Measurements from ENCODE around the gene NPAS2.

The NPAS2 gene

GRCh38 chr2:100808582-100808981 is 11.4 kb upstream of the NPAS2 start:
- H3K36me3 ChIP-seq (ENCODE audit: insufficient read depth, low read length) = no peaks in the 10 kb centered on the region
- no peaks in the 10 kb centered on the region for H3K4me1 ChIP-seq (ENCODE audit: insufficient read depth, low read length)
- no peaks in the 10 kb centered on the region for H3K9me3 ChIP-seq (ENCODE audit: control insufficient read depth, insufficient read depth, low read length)
- no peak overlapping the region for H3K9ac ChIP-seq (ENCODE audit: low read depth, low read length)

GRCh38 chr2:100809506-100809905 is 10.4 kb upstream of the NPAS2 start:
- Histone ChIP-seq H3K9me3 (ENCODE audit: control insufficient read depth, insufficient read depth, low read length) (no peaks in the 10 kb centered on the region), H3K4me1 (ENCODE audit: insufficient read depth, low read length) (no peaks in the 10 kb centered on the region), H3K36me3 (ENCODE audit: insufficient read depth, low read length) (no peaks in the 10 kb centered on the region), H3K9ac (ENCODE audit: low read depth, low read length) (no peak overlapping the region)

GRCh38 chr2:100810603-100811145 is 9.3 kb upstream of the NPAS2 start:
- no peaks in the 10 kb centered on the region for H3K36me3 ChIP-seq (ENCODE audit: insufficient read depth, low read length)
- H3K9me3 ChIP-seq (ENCODE audit: control insufficient read depth, insufficient read depth, low read length) = no peaks in the 10 kb centered on the region
- H3K4me1 ChIP-seq (ENCODE audit: insufficient read depth, low read length) = no peaks in the 10 kb centered on the region
- no peak overlapping the region for H3K9ac ChIP-seq (ENCODE audit: low read depth, low read length)

- Histone ChIP-seq H3K36me3 (ENCODE audit: insufficient read depth, low read length) (no peaks in the 10 kb centered on the region), H3K9me3 (ENCODE audit: control insufficient read depth, insufficient read depth, low read length) (no peaks in the 10 kb centered on the region), H3K9ac (ENCODE audit: low read depth, low read length) (no peak overlapping the region), H3K4me1 (ENCODE audit: insufficient read depth, low read length) (no peaks in the 10 kb centered on the region)
These were observed 7.8 kb upstream of the NPAS2 start for GRCh38 chr2:100812116-100812515.

- Histone ChIP-seq H3K9ac (ENCODE audit: low read depth, low read length) (no peak overlapping the region), H3K9me3 (ENCODE audit: control insufficient read depth, insufficient read depth, low read length) (no peaks in the 10 kb centered on the region), H3K36me3 (ENCODE audit: insufficient read depth, low read length) (no peaks in the 10 kb centered on the region), H3K4me1 (ENCODE audit: insufficient read depth, low read length) (no peaks in the 10 kb centered on the region)
These were observed 7.4 kb upstream of the NPAS2 start for GRCh38 chr2:100812573-100812972.

- Histone ChIP-seq H3K36me3 (ENCODE audit: insufficient read depth, low read length) (no peaks in the 10 kb centered on the region), H3K9me3 (ENCODE audit: control insufficient read depth, insufficient read depth, low read length) (no peaks in the 10 kb centered on the region), H3K9ac (ENCODE audit: low read depth, low read length) (no peak overlapping the region), H3K4me1 (ENCODE audit: insufficient read depth, low read length) (no peaks in the 10 kb centered on the region)
These were observed 6.4 kb upstream of the NPAS2 start for GRCh38 chr2:100813527-100813926.

GRCh38 chr2:100814043-100814442 is 5.9 kb upstream of the NPAS2 start:
- Histone ChIP-seq H3K36me3 (ENCODE audit: insufficient read depth, low read length) (no peaks in the 10 kb centered on the region), H3K9me3 (ENCODE audit: control insufficient read depth, insufficient read depth, low read length) (no peaks in the 10 kb centered on the region), H3K9ac (ENCODE audit: low read depth, low read length) (no peak overlapping the region), H3K4me1 (ENCODE audit: insufficient read depth, low read length) (no peaks in the 10 kb centered on the region)

GRCh38 chr2:100814453-100814852 is 5.5 kb upstream of the NPAS2 start:
- Histone ChIP-seq H3K9me3 (ENCODE audit: control insufficient read depth, insufficient read depth, low read length) (no peaks in the 10 kb centered on the region), H3K36me3 (ENCODE audit: insufficient read depth, low read length) (no peaks in the 10 kb centered on the region), H3K9ac (ENCODE audit: low read depth, low read length) (no peak overlapping the region), H3K4me1 (ENCODE audit: insufficient read depth, low read length) (no peaks in the 10 kb centered on the region)

- H3K4me1 ChIP-seq (ENCODE audit: insufficient read depth, low read length) = no peaks in the 10 kb centered on the region
- no peaks in the 10 kb centered on the region for H3K9me3 ChIP-seq (ENCODE audit: control insufficient read depth, insufficient read depth, low read length)
- H3K9ac ChIP-seq (ENCODE audit: low read depth, low read length) = no peak overlapping the region
- no peaks in the 10 kb centered on the region for H3K36me3 ChIP-seq (ENCODE audit: insufficient read depth, low read length)
These were observed 2.5 kb upstream of the NPAS2 start for GRCh38 chr2:100817388-100817985.

- Histone ChIP-seq H3K4me1 (ENCODE audit: insufficient read depth, low read length) (no peaks in the 10 kb centered on the region), H3K36me3 (ENCODE audit: insufficient read depth, low read length) (no peaks in the 10 kb centered on the region), H3K9me3 (ENCODE audit: control insufficient read depth, insufficient read depth, low read length) (no peaks in the 10 kb centered on the region), H3K9ac (ENCODE audit: low read depth, low read length) (peak overlapping the region; percentile 66; the same call in 1 of the 2 replicates)
These were observed 1.8 kb upstream of the NPAS2 start for GRCh38 chr2:100818003-100818605.

GRCh38 chr2:100818606-100819369 is 1.2 kb upstream of the NPAS2 start:
- Histone ChIP-seq H3K9me3 (ENCODE audit: control insufficient read depth, insufficient read depth, low read length) (no peaks in the 10 kb centered on the region), H3K36me3 (ENCODE audit: insufficient read depth, low read length) (no peaks in the 10 kb centered on the region), H3K9ac (ENCODE audit: low read depth, low read length) (peak overlapping the region; percentile 66), H3K4me1 (ENCODE audit: insufficient read depth, low read length) (no peaks in the 10 kb centered on the region)

GRCh38 chr2:100820273-100820522 is 259 bp downstream of the NPAS2 start:
- H3K36me3 ChIP-seq (ENCODE audit: insufficient read depth, low read length) = no peaks in the 10 kb centered on the region
- no peaks in the 10 kb centered on the region for H3K9me3 ChIP-seq (ENCODE audit: control insufficient read depth, insufficient read depth, low read length)
- H3K4me1 ChIP-seq (ENCODE audit: insufficient read depth, low read length) = no peaks in the 10 kb centered on the region
- peak overlapping the region; percentile 67 for H3K9ac ChIP-seq (ENCODE audit: low read depth, low read length)

GRCh38 chr2:100820523-100821254 is 750 bp downstream of the NPAS2 start:
- no peaks in the 10 kb centered on the region for H3K4me1 ChIP-seq (ENCODE audit: insufficient read depth, low read length)
- H3K9ac ChIP-seq (ENCODE audit: low read depth, low read length) = peak overlapping the region; percentile 67
- H3K36me3 ChIP-seq (ENCODE audit: insufficient read depth, low read length) = no peaks in the 10 kb centered on the region
- H3K9me3 ChIP-seq (ENCODE audit: control insufficient read depth, insufficient read depth, low read length) = no peaks in the 10 kb centered on the region

- Histone ChIP-seq H3K9ac (ENCODE audit: low read depth, low read length) (peak overlapping the region; percentile 67; the same call in 1 of the 2 replicates), H3K36me3 (ENCODE audit: insufficient read depth, low read length) (no peaks in the 10 kb centered on the region), H3K9me3 (ENCODE audit: control insufficient read depth, insufficient read depth, low read length) (no peaks in the 10 kb centered on the region), H3K4me1 (ENCODE audit: insufficient read depth, low read length) (no peaks in the 10 kb centered on the region)
These were observed 1.4 kb downstream of the NPAS2 start for GRCh38 chr2:100821255-100821910.
